Lung (tissue), 12 donors: Measurements from ENCODE around the gene PSEN2. TPM values are rescaled to one million over a fixed set of nuclear protein-coding genes. Genes with fewer than 3 reads are reported as not detected.

ENCODE experiments used
- ATAC-seq: fragments of 200-7000 bp; cut with Tn5 transposase; one replicate; pipeline ENCODE4 v1.9.1; 2020; ENCODE audit warnings: moderate number of reproducible peaks; ENCODE audit not compliant: insufficient read depth, low FRiP score
- DNase-seq, 3 donors: peaks; one replicate each; pipeline ENCODE4 v3.0.0-alpha.2; 2013 to 2017
- H3K27ac ChIP-seq, 2 donors: one replicate each; pipeline ENCODE4 v1.5.1; 2013; ENCODE audit warnings: mild to moderate bottlenecking in 2 of 2, moderate library complexity in 2 of 2, control low read depth in 1 of 2, inconsistent platforms in 1 of 2, low read depth in 1 of 2, low read length in 1 of 2
- H3K27me3 ChIP-seq, 3 donors: one replicate each; pipeline ENCODE4 v1.5.1; 2013; ENCODE audit warnings: low read length in 2 of 3; ENCODE audit not compliant: control insufficient read depth in 3 of 3, insufficient read depth in 3 of 3
- H3K36me3 ChIP-seq, 4 donors: one replicate each; pipeline ENCODE4 v1.5.1; 2013; ENCODE audit warnings: low read length in 4 of 4, mild to moderate bottlenecking in 1 of 4, moderate library complexity in 1 of 4; ENCODE audit not compliant: control insufficient read depth in 4 of 4, insufficient read depth in 4 of 4
- H3K4me1 ChIP-seq, 5 donors: one replicate each; pipeline ENCODE4 v1.5.1; 2013; ENCODE audit warnings: low read length in 5 of 5, mild to moderate bottlenecking in 2 of 5, moderate library complexity in 1 of 5; ENCODE audit not compliant: control insufficient read depth in 5 of 5, insufficient read depth in 5 of 5
- H3K4me3 ChIP-seq: one replicate; pipeline ENCODE4 v1.5.1; 2013; ENCODE audit warnings: mild to moderate bottlenecking, control low read depth, moderate library complexity
- H3K9ac ChIP-seq, 2 donors: one replicate each; pipeline ENCODE4 v1.5.1; 2013; ENCODE audit warnings: low read length in 2 of 2, control low read depth in 1 of 2; ENCODE audit not compliant: insufficient read depth in 1 of 2
- H3K9me3 ChIP-seq, 4 donors: one replicate each; pipeline ENCODE4 v1.5.1; 2013; ENCODE audit warnings: low read length in 3 of 4, mild to moderate bottlenecking in 1 of 4, moderate library complexity in 1 of 4; ENCODE audit not compliant: control insufficient read depth in 4 of 4, insufficient read depth in 3 of 4
- CTCF ChIP-seq: IDR thresholded peaks from 2 replicates; pipeline ENCODE4 v1.5.1; 2012; ENCODE audit warnings: mild to moderate bottlenecking; ENCODE audit errors: control extremely low read depth, extremely low read depth
- WGBS, 2 donors: extraction: QIAGEN DNeasy Blood & Tissue Kit; methylation state at CpG; one replicate each; pipeline ENCODE4 v1.1.7; 2013; 5-methylcytosine and 5-hydroxymethylcytosine counted together
- polyA plus RNA-seq, 2 donors: library from polyadenylated mRNA; stranded (reverse); fragments of 200-250 nt; gene quantifications; one replicate each; pipeline ENCODE4 v1.2.1, GENCODE V29; 2013
- total RNA-seq, 2 donors: library from RNA; depleted of rRNA in 1 of 2; stranded (reverse); fragments of >200 nt in 1 of 2; gene quantifications; one replicate each; pipeline ENCODE4 v1.2.1, GENCODE V29; 2014 to 2021
- donor health status: control.
- donor health status: control.
- donor health status: Bipolar disorder and iron deficiency.
- donor health status: healthy.
- donor health status: DM: yes; HTN: yes; CAD: no.

PSEN2 gene
- total and polyA plus RNA-seq, 4 donors: 16.4 to 28.1 (median 18.7) TPM

DNA sequence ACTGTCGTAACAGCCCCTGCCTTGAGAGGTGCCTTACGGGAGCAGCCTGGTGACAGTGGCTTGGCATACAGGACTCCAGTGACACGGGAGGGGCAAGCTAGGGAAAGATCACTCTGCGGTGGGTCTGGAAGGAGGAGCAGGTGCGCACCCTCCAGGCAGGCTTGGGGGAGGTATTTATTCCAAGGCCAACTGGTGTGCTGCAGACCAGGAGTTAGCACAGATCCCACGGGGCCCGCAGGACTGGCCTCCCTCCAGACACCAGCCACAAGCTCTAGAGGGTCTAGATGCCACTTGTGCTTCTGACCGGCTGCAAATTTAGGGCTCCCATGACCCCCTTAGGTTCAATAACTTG is 22.1 kb downstream of the PSEN2 start:
- DNase-seq (no peak), ATAC-seq (no peak)
- WGBS, 2 donors: 68% methylated on average over 8 of the region's 8 CpGs
- Histone ChIP-seq H3K9ac (no peak overlapping the region), H3K36me3 (peaks cover 0 to 65% (median 0%) of the 10 kb centered on the region in 4 donors), H3K9me3 (peaks cover 0 to 2% (median 0%) of the 10 kb centered on the region in 4 donors), H3K4me3 (no peak overlapping the region), H3K4me1 (peaks cover 0 to 5% (median 0%) of the 10 kb centered on the region in 5 donors), H3K27me3 (no peaks in the 10 kb centered on the region), H3K27ac (no peak overlapping the region)
- TF ChIP-seq CTCF: no peak

DNA sequence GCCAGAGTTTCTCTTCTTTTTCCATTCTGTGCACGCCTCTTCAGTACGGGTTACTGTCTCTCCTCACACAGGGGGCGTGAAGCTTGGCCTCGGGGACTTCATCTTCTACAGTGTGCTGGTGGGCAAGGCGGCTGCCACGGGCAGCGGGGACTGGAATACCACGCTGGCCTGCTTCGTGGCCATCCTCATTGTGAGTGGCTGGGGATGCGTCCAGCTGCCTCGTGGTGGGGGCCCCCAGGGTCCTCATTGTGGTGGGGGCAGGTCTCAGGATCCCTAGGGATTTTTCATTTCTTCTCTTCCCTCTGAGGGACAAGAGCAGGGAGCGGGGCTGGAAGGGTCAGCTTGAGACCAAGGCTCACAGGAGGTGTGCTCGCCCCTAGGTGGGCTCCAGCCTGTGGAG is 23.5 kb downstream of the PSEN2 start:
- Histone ChIP-seq H3K4me1 (peaks cover 0 to 5% (median 0%) of the 10 kb centered on the region in 5 donors), H3K4me3 (no peak overlapping the region), H3K9ac (no peak overlapping the region), H3K9me3 (no peaks in the 10 kb centered on the region), H3K36me3 (peaks cover 0 to 54% (median 0%) of the 10 kb centered on the region in 4 donors), H3K27ac (no peak overlapping the region), H3K27me3 (no peaks in the 10 kb centered on the region)
- no peak for ATAC-seq
- no peak for TF ChIP-seq CTCF
- 95 to 97% methylated on average over 13 of the region's 13 CpGs for WGBS, 2 donors
- no peak for DNase-seq

DNA sequence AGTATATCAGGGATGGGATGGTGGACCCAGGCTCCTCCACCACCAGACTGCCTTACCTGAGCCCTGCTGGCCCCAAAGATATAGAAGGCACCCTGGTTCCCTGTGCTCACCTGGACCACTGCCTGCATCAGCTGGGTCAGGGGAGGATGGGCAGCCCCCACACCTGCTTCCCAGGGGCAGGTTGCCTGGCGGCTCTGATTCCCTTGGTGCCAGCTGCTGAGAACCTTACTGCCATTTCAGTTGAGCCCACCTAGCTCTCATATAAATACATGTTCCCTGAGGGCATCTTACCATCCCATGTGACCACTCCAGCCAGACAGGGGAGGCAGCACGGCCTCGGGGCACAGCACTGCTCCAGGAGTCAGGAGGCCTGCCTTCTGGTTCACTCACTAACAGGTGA is 24.4 kb downstream of the PSEN2 start:
- H3K4me3 ChIP-seq: no peak overlapping the region
- WGBS, 2 donors: 89 to 90% methylated on average over 3 of the region's 3 CpGs
- DNase-seq (no peak), ATAC-seq (no peak)
- no peaks in the 10 kb centered on the region for H3K9me3 ChIP-seq
- H3K27ac ChIP-seq: no peak overlapping the region
- H3K9ac ChIP-seq: no peak overlapping the region
- no peaks in the 10 kb centered on the region for H3K27me3 ChIP-seq
- no peak for TF ChIP-seq CTCF
- peaks cover 0 to 55% (median 0%) of the 10 kb centered on the region in 4 donors for H3K36me3 ChIP-seq
- peaks cover 0 to 5% (median 0%) of the 10 kb centered on the region in 5 donors for H3K4me1 ChIP-seq

- TF ChIP-seq CTCF: no peak
- Histone ChIP-seq H3K27me3 (no peaks in the 10 kb centered on the region), H3K36me3 (peaks cover 0 to 52% (median 0%) of the 10 kb centered on the region in 4 donors), H3K4me1 (peaks cover 0 to 5% (median 0%) of the 10 kb centered on the region in 5 donors), H3K9me3 (no peaks in the 10 kb centered on the region), H3K27ac (no peak overlapping the region), H3K4me3 (no peak overlapping the region), H3K9ac (no peak overlapping the region)
- no peak for ATAC-seq
- no peak for DNase-seq
- WGBS, 2 donors: 87% methylated on average over 11 of the region's 11 CpGs
These were observed 25.2 kb downstream of the PSEN2 start for GRCh38 chr1:226895644-226896043.
